Suppressor macrophage treated with lipopolysaccharide for 1 hour (primary cell): ENCODE results near the gene OSTF1.

ENCODE experiments used
- DNase-seq, 3 donors: peaks; one replicate each; pipeline ENCODE4 v3.0.0-alpha.2; 2020 to 2022

OSTF1 gene

DNA sequence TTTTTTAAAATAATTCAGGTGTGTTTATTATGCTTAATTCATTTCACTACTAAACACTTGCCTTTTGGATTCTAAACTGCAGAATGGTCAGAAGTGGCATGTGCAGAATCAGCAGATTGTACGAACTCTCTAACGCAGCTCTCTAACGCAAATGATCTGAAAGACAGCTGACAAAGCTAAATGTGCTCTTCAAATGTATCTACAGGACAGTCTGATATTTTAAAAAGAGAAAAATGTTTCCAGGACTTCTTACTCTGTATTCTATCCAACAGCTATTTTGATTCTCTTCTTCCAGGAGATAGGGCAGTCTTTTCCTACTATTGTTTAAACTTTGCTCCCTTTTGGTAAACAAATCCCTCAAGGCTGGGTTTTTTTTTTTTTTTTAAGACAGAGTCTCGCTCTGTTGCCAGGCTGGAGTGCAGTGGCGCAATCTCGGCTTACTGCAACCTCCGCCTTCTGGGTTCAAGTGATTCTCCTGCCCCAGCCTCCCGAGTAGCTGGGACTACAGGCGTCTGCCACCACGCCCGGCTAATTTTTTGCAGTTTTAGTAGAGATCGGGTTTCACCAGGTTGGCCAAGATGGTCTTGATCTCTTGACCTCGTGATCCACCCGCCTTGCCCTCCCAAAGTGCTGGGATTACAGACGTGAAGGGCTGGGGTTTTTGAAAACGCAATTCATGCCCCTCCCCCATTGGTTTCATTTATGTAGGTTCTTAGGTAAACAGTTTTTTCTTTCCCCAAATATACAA lies 1.6 kb upstream of the OSTF1 start:
- DNase-seq, result peak in 2 of 3 donors; percentile 34 to 52

DNA sequence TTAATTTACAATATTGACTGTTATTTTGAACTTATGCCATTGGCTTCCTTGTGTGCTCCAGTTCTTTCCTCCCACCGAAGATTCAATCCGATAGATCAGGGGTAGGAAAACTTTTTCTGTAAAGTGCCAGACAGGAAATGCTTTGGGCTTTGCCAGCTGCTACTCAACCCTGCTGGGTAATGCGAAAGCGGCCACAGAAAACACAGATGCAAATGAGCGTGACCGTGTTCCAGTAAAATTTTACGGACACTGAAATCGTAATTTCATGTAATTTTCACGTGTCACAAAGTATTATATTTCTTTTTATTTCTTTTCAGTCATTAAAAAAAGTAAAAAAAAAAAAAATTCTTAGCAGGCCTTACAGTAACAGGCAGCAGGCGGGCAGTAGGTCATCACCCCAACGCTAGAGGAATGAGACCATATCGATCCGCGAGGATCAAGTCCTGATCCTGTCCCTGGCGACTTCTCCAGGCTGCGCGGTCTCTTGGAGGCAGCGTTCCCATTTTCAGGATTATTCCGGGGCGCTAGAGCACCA lies 958 bp upstream of the OSTF1 start:
- peak; percentile 60 to 77 (median 62) for DNase-seq

DNA sequence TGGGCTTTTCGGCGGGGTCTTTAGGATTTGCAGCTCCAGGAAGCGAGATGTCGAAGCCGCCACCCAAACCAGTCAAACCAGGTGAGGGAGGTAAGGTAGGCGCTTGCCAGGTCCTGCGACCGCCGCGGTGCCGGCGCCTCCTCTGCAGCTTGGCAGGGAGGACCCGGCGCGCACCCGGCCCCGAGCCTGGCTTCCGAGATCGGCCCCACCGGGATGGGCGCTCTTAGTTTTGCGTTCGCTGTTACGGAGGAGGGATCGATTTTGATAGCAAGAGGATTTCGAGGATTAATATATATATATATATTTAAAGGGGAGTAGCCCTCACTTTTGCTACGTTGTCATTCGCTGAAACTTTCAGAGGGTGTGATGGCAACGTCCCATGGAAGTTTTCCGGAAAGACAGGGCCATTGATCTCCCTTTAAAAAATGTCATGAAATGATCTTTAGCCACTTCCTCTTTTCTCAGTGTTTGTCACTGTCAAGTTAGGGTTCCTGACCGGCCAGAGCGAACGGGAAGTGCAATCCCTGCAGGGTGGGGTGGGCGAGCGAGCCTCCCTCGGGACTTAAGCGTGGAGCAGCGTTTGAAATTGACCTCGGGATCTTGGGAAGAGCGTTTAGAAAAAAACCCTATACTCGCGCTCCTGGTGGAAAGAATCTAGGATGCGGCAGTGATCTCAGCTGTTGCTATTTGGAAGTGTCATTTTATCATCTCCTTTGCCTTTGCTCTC lies 495 bp downstream of the OSTF1 start:
- DNase-seq, result peak; percentile 88 to 93 (median 91)

DNA sequence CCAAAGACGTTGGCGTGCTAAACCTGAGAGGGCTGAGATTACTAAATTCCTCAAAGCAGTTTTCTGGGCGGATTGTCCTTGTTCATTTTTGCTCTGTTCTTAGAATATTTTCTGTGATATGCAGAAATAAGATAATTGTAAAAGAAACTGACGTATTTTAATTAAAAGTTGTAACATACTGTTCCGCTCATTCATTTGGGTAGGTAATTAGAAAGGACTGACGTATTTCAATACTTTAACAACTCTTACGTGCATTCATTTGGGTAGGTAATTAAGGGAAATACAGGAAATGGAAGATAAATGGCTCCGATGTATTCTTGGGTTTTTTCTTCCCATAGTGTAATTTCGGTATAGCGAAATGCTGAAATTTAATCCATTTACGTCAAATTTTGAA lies 1.1 kb downstream of the OSTF1 start:
- no peak for DNase-seq

DNA sequence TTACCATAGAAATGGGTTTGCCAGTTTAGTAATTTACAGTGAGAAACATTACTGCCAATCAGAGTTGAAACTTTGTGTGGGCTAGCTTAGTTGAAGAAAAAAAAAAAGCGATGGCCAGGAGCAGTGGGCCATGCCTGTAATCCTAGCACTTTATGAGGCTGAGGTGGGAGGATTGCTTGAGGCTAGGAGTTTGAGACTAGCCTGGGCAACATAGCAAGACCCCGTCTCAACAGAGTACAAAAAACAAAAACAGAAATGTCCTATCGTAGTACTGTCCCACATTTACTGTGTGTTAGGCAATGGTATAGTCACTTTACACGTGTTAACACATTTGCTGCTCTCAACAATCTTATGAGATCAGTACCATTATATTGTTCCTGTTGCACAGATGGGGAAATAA lies 2.3 kb downstream of the OSTF1 start:
- DNase-seq, result no peak

DNA sequence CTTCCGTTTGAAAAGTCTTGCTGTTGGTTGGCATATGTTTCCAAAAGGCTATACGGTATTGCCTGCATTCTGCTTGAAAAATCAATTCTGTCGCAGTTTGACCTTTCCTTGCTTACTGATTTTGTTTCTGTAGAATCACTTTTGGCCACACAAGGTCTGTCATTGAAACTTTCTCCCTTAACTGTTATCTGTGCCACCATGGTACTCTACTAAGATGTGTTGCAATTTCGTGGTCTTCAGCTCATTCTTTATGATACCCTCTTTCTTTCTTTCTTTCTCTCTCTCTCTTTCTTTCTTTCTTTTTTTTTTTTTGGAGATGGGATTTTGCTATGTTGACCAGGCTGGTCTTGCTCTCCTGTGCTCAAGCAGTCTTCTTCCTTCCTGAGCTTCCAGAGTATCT lies 4.5 kb downstream of the OSTF1 start:
- no peak for DNase-seq

DNA sequence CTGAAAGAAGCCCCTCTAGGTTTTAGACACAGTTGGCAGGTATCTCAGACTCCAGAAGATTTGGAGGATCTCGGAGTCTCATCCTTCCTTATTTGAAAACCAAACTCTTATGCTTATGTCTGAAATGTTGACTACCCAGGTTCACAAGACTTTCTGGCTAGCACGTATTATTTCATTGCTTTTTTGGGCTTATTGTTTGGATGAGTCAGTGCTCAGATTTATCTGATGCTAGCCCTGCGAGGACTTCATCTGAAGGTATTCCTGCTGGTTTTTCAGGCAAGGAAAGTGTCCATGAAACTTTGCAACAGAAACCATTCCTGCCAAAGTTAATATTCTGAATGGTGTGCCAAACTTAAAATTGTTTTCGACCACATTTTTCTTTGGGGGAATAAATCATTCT lies 8.5 kb downstream of the OSTF1 start:
- DNase-seq, result no peak

DNA sequence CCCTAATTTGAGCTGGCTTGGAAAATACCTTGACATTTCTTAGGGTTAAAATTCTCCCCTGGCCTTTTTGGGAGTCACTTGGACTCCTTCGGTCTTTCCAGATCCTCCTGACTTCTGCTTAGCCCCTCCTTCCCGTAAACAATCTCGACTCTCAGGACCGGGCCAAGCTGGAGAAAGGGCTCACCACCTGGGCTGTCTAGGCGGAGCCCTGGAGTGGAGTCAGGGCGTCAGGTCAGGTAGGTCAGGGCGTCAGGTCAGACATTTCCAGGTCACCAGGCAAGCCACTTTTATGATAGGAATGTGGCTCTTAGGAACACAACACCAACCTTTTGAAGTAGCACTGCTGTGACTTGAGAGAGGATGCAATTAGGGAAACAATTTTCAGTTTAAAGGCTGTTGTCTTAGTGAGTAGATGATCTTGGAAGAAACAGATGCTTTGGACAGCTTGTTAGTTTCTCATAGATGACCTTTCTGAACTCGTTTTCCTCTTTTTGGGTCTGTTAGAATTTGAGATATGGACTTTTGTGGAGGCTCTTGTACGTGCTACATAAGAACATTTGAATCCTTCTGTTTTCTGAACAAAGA lies 12.8 kb downstream of the OSTF1 start:
- DNase-seq, result no peak

DNA sequence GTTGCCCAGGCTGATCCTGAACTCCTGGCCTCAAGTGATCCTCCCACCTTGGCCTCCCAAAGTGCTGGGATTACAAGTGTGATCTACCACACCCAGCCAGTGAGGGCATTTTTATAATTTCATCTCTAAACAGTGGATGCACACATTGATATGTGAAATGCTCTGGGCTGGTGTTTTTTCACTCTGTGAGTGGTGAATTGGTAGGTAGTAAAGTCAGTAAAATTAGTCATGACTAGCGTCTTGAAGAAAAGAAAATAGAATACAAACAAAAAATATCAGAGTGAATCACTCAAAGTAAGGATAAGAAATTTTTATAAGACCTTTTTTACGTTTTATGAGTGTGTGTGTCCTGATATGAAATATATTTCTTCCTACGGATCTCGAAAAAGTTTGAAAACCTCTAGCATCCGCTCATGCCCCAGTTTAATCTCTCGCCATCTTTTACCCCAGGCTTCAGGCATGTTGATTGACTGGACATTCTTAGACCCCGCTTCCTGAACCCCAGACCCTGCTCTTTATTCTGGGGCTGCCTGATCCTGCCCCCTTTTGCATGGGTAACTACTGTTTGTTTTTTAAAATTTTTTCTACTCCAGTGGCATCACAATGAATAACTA lies 14.0 kb downstream of the OSTF1 start:
- DNase-seq, result no peak

DNA sequence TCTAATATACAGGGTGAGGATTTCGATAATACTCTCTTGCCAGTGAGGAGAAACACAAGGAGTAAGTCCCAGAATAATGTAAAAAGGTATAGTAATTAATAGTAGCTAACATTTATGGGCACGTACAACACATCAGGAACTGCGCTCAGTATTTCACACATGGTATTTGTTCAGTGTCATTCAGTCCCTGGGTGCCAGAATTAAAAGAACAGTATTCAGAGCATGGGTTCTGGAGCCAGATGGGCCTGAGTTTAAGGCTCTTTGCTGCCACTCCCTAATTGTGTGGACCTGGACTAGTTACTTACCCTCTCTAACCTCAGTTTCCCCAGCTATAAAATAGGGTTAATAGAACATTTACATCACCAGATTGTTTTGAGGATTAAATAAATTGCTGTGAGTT lies 16.3 kb downstream of the OSTF1 start:
- DNase-seq, result no peak

DNA sequence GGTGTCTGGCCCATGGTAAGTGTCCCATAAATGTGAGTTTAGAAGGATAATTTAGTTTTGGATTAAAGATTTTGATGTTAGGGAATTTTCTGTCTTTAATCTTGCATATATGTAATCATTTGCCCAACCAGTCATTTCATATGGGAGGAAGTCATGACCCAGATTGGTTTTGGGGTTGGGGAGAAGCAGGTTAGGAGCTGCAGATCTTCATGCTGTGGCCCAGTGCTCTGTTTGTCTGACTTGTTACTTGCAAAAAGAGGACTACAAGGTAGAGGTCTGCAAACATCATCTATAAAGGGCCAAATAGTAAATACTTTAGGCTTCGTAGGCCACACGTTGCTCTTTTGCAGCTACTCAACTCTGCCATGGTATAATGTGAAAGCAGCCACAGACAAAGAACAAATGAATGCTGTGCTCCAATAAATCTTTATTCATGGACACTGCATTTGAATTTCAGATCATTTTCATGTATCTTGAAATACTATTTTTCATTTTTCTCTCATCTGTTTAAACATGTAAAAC lies 16.8 kb downstream of the OSTF1 start:
- DNase-seq, result no peak

DNA sequence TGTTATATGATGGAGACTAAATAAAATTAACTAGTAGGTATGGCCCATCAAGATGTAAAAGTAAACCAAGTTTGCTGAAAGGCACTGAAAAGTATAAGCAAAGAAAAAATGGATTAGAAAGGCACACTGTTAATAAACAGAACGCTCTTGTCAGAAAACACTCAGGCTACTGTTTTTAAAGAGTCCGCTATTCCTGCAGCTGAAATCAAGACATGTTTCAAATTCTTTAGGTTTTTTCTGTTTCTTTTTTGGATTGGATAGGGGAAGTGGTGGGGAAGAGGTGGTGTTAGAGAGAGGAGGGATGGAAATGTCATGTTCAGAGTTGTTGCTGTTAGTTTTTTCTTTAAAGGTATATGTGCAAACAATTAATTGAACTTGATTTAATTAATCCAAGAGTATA lies 17.5 kb downstream of the OSTF1 start:
- no peak for DNase-seq

DNA sequence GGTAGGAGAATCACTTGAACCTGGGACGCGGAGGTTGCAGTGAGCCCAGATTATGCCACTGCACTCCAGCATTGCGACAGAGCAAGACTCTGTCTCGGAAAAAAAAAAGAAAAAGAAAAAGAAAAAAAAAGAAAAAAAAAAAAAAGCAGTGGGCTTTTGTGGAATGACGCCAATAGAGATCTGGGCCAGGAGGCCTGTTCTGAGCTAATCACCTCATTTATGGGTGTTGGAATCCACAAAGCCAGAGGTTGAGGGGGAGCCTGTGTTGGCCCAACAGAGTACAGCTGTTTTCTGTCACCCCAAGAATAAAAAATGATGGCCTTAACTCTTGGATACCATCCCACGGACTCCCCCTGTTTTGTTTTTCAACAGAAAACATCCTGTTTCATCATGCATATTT lies 18.5 kb downstream of the OSTF1 start:
- DNase-seq, result no peak

DNA sequence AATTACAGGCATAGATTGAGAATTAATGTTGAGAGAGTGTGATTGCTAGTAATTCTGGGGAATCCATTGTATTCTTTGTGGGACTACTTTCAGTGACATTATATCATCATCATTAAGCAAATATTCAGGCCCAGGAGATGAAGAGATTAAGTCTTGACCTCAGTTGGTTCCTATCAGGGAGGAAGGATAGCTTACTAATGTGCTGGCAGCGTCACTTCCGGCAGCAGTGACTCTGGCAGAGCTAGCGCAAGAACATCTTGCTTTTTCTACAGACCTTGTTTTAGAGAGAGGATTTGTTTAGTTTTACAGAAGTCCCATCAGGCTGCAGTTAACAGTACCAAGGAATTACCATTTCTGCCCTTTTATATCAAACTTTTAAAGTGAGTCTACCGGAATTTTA lies 20.3 kb downstream of the OSTF1 start:
- peak; percentile 47 to 65 (median 57) for DNase-seq

DNA sequence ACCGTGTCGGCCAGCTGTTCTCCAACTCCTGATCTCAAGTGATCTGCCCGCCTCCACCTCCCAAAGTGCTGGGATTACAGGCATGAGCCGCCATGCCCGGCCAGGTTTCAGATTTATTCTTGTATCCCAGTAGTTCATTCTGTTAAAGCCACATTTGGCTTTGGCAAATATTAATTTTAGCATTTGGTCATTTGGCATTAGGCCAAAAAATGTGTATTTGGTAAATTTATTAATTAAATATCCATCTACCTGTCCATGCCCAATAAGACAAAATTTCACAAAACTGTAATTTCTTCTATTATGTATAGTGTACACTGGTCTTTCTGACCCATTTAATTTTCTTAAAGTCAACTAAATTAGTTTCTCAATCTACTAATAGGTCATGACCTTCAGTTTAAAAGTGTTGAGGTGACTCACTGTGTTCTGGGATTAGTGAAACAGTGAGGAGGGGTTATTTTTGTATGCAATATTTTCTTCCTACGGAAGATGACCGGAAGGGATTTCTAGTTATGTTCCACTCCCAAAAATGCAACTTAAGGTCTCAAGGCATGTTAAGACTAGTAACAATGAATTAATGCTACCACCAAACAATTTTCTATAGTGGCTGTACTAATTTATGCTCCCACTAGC lies 21.0 kb downstream of the OSTF1 start:
- DNase-seq, result peak in 2 of 3 donors; percentile 29 to 50

DNA sequence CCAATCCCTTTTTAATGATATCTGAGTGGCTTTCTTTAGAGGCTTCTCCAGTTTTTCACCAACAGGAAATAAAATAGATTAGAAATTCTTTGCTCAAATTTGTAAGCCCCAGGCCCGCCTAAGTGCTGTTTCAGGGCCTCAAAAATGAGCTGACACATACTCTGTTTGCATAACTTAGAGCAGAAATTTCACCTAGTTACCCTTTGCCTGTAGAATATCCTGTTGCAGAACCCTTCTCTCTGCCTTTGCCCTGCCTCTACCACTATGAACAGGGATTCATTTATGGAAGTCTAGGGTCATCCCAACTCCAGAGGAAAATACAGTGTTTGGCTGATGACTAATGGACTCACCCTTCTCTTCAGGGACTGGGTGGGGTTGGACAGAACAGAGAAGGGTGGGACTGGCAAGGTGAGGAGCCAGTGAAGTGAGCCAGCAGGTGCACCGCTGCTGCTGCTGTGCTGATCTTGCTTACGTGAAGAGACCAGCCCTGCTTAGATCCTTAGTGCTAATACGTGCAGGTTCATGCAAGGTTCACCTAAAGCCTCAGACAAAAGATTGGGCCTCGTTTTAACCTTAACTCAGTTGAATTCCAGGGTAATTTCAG lies 22.8 kb downstream of the OSTF1 start:
- no peak for DNase-seq

DNA sequence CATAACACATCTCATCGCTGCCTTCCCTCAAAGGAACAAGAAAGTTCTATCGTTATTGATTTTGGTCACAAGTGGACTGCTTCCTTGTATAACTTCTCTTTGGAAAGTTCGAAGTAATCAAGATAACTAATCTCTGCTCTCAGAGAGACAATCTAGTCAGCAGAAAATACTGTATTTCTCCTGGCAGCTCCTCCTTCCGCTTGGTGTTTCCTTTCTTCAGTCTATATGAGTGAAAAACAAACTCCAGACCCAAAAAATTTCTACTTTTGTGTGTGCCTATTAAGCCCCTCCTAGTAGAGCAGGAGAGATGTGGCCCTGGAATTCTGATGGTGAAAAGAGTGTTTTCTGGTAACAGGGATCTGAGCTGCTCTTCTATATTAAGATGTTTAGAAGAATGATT lies 24.5 kb downstream of the OSTF1 start:
- DNase-seq, result no peak

DNA sequence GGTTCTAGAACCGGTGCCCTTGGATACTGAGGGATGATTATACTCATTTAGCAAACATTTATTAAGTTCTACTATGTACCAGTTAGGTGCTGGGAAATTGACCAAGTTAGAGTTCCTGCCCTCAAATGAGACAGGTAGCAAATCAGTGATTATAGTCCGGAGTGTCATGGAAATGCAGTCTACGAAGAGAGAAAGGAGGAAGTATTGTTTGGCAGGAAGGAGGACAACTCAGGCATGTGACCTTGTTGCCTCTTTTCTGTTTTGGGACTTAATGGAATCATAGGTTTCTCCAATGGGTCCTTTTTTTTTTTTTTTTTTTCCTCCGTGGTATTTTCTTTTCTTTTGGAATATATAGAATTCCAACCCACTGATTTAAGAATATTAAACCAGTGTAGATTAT lies 28.0 kb downstream of the OSTF1 start:
- DNase-seq, result peak; percentile 16 to 40 (median 32)

DNA sequence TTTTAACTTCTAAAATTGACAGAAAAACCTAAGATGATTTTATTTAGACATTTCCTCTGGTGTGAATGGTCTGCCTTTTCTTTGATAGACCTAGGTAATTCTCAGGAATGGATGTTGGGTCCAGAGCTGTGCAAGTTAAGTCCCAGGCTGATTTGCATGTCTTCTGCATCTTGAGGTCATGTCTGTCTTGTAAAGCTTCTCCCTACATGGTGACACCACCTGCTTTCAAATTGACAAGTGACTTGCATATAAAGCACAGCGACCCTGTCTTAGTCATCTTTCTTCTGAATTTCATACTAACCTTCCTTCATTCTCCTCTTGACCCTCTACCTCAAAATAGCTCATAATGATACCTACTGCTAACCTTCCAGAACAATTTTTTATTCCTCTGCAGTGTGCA lies 29.2 kb downstream of the OSTF1 start:
- DNase-seq, result no peak

DNA sequence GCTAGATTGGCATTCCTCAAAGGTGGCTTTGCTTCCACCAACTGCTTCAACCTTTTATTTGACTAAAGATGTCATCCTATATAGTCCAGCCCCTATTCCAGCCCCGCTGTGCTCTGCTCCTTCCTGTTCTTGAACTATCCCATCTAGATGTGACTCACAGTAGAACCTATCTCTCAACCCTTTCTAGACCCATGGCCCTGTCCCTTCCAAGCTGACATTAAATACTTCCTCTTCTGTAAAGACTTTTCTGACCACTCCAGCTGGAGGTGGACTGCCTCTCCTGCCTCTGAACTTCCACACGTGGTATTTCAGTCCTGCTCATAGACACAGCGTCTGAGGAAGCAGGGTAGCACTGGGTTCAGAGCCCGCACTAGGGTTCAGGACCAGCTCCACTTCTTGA lies 32.4 kb downstream of the OSTF1 start:
- DNase-seq, result peak; percentile 59 to 73 (median 60)

DNA sequence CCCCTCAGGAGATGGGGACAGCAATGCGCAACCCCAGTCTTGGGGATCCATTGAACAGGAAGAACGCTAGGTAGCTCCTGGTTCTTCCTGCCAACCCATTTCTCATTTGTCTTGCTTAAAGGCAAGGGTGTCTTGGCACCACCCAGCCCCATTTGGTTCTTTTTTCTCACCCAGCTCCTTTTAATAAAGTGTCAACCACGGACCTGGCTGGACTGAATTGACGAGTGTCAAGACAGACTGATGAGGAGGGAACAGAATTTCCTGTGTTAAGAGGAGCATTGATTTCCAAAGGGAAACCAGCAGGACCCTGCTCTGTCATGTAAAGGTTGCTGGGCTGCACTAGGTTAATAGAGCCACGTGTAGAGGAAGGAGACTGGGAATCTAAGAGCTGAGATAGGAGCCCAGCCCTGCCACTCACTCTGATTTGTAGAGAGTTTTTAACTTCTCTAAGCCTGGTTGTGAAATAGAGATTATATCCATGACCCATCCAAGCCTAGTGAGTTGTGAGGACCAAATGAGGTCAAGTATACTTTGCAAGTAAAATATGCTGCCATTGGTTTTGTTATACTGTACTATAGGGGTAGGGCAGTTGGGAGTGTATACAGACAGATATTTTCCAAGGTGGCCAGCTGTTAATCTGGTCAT lies 33.7 kb downstream of the OSTF1 start:
- no peak for DNase-seq

DNA sequence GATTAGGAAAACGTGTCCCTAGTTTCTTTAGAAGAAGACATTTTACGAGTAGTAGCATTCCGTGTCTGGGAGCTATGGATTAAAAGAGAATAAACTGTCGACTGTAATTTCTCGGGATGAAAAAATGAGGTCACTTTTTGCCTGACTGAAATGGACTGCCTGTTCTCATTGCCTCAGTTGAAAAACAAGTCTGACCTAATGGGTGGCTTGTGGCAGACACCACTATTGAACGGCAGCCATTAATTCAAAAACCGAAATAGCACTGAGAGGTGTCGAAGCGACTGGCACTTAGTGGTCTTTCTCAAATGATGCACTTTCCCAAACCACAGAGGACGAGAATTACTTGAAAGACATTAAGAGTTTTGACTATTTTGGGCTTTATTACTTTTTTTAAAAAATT lies 35.4 kb downstream of the OSTF1 start:
- DNase-seq, result no peak
